ENCODE measurements around the gene GABRB2.

Gene GABRB2

DNA sequence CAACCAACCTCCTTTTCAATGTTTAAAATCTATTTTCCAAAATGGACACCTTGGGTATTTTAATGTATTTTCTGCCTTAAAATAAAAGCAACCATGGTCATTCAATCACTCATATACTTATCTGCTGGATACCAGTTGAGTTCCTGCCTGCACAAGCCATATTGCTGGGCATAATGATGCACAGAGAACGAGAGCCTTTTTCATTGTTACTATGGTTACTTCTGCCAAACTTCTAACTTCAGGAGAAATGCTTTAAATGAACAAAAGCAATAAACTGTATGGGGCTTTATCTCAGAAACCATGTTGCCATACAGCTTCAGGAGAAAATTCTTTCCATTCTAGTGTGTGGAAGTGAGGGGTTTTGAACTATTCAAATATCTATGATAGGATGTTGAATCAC, 269.5 kb downstream of the GABRB2 start:
- no peak for DNase-seq
- no peaks in the 10 kb centered on the region for H3K27me3 ChIP-seq
- no peak overlapping the region for H3K27ac ChIP-seq
- H3K4me1 ChIP-seq = no peaks in the 10 kb centered on the region
- no peak overlapping the region for H3K4me3 ChIP-seq
- intact Hi-C loops (cut with DNase I; ENCODE audit: low total_unique reads) = no loop called here
- no peaks in the 10 kb centered on the region for H3K36me3 ChIP-seq
- peaks cover 0 to 3% (median 0%) of the 10 kb centered on the region in 3 donors for H3K9me3 ChIP-seq
- no peak for TF ChIP-seq CTCF (IDR thresholded peaks at IDR 0.05)

- no peaks in the 10 kb centered on the region for H3K27me3 ChIP-seq
- H3K4me1 ChIP-seq = no peaks in the 10 kb centered on the region
- DNase-seq = no peak
- H3K4me3 ChIP-seq = no peak overlapping the region
- H3K27ac ChIP-seq = no peak overlapping the region
- H3K36me3 ChIP-seq = no peaks in the 10 kb centered on the region
- TF ChIP-seq CTCF (IDR thresholded peaks at IDR 0.05) = no peak
- H3K9me3 ChIP-seq = no peaks in the 10 kb centered on the region
- intact Hi-C loops (cut with DNase I; ENCODE audit: low total_unique reads) = no loop called here
Observed at GRCh38 chr5:161274951-161275350, 271.6 kb downstream of the GABRB2 start.

DNA sequence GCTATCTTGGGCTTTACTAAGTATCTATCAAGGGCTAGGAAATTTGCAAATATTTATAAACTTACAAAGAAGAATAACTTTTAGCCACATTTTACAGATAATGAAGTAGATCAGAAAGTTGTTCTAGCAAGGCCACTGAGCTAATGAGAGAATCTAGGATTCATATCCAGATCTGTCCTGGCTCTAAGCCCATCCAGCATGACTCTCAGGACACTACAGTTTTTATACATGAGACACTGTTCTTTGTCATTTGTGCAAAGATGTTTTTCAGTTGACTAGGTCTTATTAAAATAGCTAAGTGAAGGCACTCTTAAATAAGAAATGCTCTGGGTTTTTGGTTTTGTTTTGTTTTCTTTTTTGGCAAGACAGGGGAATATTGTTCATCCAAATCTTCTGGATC, 273.1 kb downstream of the GABRB2 start:
- no peak for DNase-seq
- Histone ChIP-seq H3K4me1 (no peaks in the 10 kb centered on the region), H3K27ac (no peak overlapping the region), H3K4me3 (no peak overlapping the region), H3K36me3 (no peaks in the 10 kb centered on the region), H3K27me3 (no peaks in the 10 kb centered on the region), H3K9me3 (no peaks in the 10 kb centered on the region)
- intact Hi-C loops (cut with DNase I; ENCODE audit: low total_unique reads) = no loop called here
- TF ChIP-seq CTCF (IDR thresholded peaks at IDR 0.05) = no peak

DNA sequence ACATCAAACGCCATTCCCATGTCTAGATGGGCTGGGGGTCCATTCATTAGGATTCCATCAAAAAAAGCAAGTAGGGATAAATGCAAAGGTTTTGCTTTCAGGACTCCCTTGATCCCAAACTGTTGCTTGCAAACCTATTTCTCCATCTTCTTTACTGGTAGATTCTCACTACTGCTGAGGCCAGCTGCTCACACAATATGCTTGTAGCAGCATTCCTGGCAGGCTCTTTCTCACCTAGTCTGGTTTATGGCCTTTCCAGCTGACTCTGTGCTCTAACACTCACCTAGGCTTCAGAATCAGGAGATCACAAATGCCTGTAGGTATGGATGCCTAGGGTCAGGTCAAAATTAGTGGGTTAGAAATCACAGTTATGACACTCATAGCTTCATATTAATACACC, 274.7 kb downstream of the GABRB2 start:
- Histone ChIP-seq H3K27me3 (no peaks in the 10 kb centered on the region), H3K4me1 (no peaks in the 10 kb centered on the region), H3K36me3 (no peaks in the 10 kb centered on the region), H3K9me3 (no peaks in the 10 kb centered on the region), H3K27ac (no peak overlapping the region), H3K4me3 (no peak overlapping the region)
- intact Hi-C loops (cut with DNase I; ENCODE audit: low total_unique reads) = no loop called here
- no peak for TF ChIP-seq CTCF (IDR thresholded peaks at IDR 0.05)
- DNase-seq = no peak

DNA sequence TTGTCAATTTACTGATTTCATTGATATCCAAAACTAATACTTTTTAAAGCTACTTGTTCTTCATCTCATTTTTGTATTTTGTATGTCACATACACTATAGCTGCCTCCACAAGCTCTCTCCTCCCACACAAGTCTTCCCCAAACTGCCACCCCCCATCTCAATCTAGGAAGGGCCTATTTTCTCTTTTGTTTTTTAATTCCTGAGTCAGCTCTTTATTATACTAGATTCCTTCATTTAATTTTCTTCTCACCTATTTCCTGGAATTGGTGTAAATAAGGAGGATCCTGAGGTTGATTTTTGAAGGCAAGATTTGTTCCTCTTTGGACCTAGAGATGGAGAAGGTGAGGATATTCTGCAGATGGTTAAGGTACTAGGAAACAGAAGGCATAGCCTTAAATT, 277.4 kb downstream of the GABRB2 start:
- H3K36me3 ChIP-seq = no peaks in the 10 kb centered on the region
- H3K9me3 ChIP-seq = no peaks in the 10 kb centered on the region
- intact Hi-C loops (cut with DNase I; ENCODE audit: low total_unique reads) = no loop called here
- no peak overlapping the region for H3K27ac ChIP-seq
- no peak for TF ChIP-seq CTCF (IDR thresholded peaks at IDR 0.05)
- no peaks in the 10 kb centered on the region for H3K4me1 ChIP-seq
- DNase-seq = no peak
- no peak overlapping the region for H3K4me3 ChIP-seq
- H3K27me3 ChIP-seq = no peaks in the 10 kb centered on the region

DNA sequence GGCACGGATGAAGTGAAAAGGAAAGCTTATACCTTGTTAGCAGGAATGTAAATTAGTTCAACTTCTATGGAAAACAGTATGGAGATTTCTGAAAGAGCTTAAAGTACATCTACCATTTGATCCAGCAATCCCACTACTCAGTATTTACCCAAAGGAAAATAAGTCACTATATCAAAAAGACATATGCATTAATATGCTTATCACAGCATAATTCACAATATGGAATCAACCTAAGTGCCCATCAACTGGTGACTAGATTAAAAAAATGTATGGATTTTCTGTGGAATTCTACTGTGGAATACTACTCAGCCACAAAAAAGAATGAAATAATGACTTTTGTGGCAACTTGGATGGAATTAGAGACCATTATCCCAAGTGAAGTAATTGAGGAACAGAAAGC, 279.6 kb downstream of the GABRB2 start:
- H3K4me1 ChIP-seq = no peaks in the 10 kb centered on the region
- DNase-seq = no peak
- intact Hi-C loops (cut with DNase I; ENCODE audit: low total_unique reads) = no loop called here

More for the DNA sequence above, 279.6 kb downstream of the GABRB2 start:
- Histone ChIP-seq H3K4me3 (no peak overlapping the region), H3K36me3 (no peaks in the 10 kb centered on the region), H3K9me3 (no peaks in the 10 kb centered on the region), H3K27ac (no peak overlapping the region), H3K27me3 (no peaks in the 10 kb centered on the region)
- no peak for TF ChIP-seq CTCF (IDR thresholded peaks at IDR 0.05)
